Nephron progenitor cell (in vitro differentiated cells): Measurements from ENCODE around the gene SORCS2.

Source experiments
- DNase-seq: peaks from one replicate; pipeline ENCODE4 v3.0.0; 2021
- H3K27ac Mint-ChIP-seq: 2 replicates; pipeline ENCODE4 v1.8.0; 2021; ENCODE audit warnings: mild to moderate bottlenecking, moderate library complexity, mixed read lengths
- H3K27me3 Mint-ChIP-seq: 2 replicates; pipeline ENCODE4 v1.8.0; 2021; ENCODE audit warnings: mild to moderate bottlenecking, low read depth, mixed read lengths; ENCODE audit not compliant: poor library complexity
- H3K36me3 Mint-ChIP-seq: 2 replicates; pipeline ENCODE4 v1.8.0; 2021; ENCODE audit warnings: low read depth, mixed read lengths
- H3K4me1 Mint-ChIP-seq: 2 replicates; pipeline ENCODE4 v1.8.0; 2021; ENCODE audit warnings: mixed read lengths
- H3K4me3 Mint-ChIP-seq: 2 replicates; pipeline ENCODE4 v1.8.0; 2021; ENCODE audit warnings: mild to moderate bottlenecking, moderate library complexity, mixed read lengths
- H3K9me3 Mint-ChIP-seq: 2 replicates; pipeline ENCODE4 v1.8.0; 2021; ENCODE audit warnings: mild to moderate bottlenecking, moderate library complexity, mixed read lengths
- TF ChIP-seq, protein P1 (sequence below): fragments of 200-600 bp; sonication (generic); IDR thresholded peaks from 2 replicates; pipeline ENCODE4 v1.5.0; 2021; ENCODE audit warnings: antibody characterized with exemption

The SORCS2 gene

DNA sequence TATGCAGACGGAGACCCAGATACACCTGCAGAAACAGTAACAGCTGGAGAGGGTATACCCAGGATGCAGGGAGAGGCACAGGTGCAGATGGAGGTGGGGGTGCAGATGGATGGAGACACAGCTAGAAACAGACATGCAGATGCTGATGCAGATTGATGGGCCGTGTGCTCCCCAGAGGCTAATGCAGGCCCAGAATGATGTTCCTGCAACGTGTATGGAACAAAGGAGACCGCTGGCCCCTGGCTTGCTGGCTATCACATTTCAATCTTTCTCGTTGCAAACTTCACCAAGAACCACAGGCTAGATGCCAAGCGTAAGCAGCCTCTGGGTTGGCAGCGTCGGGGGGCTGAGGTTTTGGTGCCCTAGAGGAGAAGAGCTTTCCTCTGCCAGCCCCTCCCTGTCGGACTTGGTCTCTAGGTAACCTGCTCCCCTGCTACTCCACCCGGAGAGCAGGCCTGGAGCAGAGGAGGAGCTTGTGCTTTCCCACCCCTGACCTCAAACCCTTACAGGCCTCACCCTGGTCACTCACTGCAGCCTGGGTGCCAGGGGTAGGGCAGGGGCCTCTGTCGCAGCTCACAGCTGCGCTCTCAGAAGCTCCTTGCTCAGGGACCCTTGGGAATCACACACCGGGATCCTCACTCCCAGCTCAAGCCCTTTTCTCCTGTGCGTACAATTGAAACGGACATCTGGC is 311.4 kb downstream of the SORCS2 start:
- peaks cover 14% of the 10 kb centered on the region for H3K27me3 Mint-ChIP-seq
- H3K9me3 Mint-ChIP-seq = no peaks in the 10 kb centered on the region
- DNase-seq = no peak
- H3K36me3 Mint-ChIP-seq = no peaks in the 10 kb centered on the region
- H3K4me3 Mint-ChIP-seq = no peak overlapping the region
- no peak overlapping the region for H3K27ac Mint-ChIP-seq
- H3K4me1 Mint-ChIP-seq = peaks cover 72% of the 10 kb centered on the region
- TF ChIP-seq, protein P1, sequence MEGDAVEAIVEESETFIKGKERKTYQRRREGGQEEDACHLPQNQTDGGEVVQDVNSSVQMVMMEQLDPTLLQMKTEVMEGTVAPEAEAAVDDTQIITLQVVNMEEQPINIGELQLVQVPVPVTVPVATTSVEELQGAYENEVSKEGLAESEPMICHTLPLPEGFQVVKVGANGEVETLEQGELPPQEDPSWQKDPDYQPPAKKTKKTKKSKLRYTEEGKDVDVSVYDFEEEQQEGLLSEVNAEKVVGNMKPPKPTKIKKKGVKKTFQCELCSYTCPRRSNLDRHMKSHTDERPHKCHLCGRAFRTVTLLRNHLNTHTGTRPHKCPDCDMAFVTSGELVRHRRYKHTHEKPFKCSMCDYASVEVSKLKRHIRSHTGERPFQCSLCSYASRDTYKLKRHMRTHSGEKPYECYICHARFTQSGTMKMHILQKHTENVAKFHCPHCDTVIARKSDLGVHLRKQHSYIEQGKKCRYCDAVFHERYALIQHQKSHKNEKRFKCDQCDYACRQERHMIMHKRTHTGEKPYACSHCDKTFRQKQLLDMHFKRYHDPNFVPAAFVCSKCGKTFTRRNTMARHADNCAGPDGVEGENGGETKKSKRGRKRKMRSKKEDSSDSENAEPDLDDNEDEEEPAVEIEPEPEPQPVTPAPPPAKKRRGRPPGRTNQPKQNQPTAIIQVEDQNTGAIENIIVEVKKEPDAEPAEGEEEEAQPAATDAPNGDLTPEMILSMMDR = no peak

DNA sequence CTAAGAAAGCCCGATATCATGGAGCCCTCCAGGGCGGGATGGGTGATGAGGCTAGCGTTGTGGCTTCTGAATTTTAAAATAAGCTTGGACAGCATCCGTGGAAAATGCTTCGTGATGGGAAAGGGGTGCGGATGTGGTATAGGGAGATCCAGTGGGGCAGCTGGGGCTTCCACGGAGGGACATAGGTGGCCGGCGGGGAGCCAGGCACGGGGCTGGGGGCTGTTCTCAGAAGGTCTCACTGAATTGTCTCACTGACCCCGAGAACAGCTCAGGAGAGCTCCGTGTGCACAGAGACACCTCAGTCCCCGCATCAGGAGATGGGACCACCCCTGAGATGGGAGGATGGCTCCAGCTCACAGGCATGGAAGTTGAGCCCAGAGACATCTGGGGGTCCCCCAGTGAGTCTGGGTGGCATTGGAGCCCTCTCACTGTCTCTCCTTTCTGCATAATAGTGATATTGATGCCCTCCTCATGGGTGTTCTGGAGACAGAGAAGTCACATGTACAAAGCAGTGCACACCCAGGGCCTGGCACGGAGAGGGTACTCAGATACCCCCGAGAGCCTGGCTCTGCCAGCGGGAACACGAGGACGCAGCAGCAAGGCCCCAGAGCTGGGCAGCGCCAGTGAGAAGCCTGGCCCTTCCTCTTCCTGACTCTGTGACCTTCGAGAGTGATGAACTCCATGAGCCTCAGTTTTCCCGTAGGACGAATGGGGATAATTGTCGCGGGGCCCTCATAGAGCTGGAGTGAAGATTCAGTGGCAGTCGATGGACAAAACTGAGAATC is 313.0 kb downstream of the SORCS2 start:
- no peaks in the 10 kb centered on the region for H3K9me3 Mint-ChIP-seq
- no peak for DNase-seq
- peaks cover 65% of the 10 kb centered on the region for H3K4me1 Mint-ChIP-seq
- peaks cover 19% of the 10 kb centered on the region for H3K27me3 Mint-ChIP-seq
- no peaks in the 10 kb centered on the region for H3K36me3 Mint-ChIP-seq
- TF ChIP-seq, protein P1 = no peak
- H3K27ac Mint-ChIP-seq = no peak overlapping the region
- no peak overlapping the region for H3K4me3 Mint-ChIP-seq

DNA sequence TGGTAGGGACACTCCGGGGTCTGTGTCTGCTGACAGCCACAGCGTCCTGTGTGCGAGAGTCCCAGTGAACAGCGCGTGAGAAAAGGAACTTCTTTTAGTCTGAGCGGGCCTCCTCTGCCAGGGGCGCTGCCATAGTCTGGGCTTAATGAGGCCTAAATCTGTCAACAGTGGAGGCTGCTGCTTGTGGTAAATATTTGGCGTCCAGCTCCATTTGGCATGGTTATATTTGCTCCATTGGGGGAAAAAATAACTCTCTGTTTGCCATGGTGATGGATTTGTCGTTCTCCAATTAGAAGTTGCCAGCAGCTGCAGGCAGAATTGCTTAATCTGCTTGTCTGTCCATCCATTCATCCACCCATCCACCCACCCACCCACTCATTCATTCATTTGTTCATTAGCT is 313.8 kb downstream of the SORCS2 start:
- Mint-ChIP-seq H3K4me1 (peaks cover 64% of the 10 kb centered on the region), H3K27ac (no peak overlapping the region), H3K27me3 (peaks cover 19% of the 10 kb centered on the region), H3K4me3 (no peak overlapping the region), H3K9me3 (no peaks in the 10 kb centered on the region), H3K36me3 (no peaks in the 10 kb centered on the region)
- TF ChIP-seq, protein P1 = no peak
- DNase-seq = no peak

DNA sequence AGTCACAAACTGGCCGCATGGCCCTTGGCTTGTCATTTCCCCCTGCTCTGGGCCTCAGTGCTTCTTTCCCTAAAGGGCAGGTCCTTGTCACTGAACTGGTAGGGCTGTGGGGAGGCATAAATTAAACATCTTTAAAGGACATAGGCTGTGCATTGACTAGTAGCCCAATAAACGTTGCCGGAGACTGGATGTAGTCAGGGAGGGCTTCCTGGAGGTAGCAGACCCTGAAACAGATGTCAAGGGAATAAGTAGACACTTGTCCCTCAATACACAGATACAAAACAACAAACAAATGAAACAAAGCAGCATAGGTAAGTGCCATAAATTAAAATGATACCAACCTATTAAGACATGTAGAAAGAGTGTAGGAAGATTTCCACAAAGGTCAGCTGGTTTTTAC is 314.2 kb downstream of the SORCS2 start:
- DNase-seq = no peak
- peaks cover 19% of the 10 kb centered on the region for H3K27me3 Mint-ChIP-seq
- H3K4me3 Mint-ChIP-seq = no peak overlapping the region
- no peaks in the 10 kb centered on the region for H3K9me3 Mint-ChIP-seq
- peaks cover 64% of the 10 kb centered on the region for H3K4me1 Mint-ChIP-seq
- H3K27ac Mint-ChIP-seq = no peak overlapping the region
- TF ChIP-seq, protein P1 = no peak
- no peaks in the 10 kb centered on the region for H3K36me3 Mint-ChIP-seq

DNA sequence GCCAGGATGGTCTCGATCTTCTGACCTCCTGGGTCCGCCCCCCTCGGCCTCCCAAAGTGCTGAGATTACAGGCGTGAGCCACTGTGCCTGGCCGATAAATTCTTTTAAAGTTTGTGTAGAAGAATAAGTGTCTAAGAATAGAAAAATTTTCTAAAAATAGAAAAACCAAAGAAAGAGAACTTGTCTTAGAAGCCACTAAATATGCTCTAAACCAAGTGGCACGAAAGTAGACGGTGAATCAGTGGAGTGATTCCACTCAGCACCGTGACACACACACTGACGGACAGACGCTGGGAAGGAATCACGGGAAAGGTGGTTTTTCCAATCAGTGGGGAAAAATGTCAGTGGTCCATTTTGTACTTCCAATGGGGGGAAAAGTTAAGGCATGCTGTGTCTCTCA is 315.0 kb downstream of the SORCS2 start:
- Mint-ChIP-seq H3K27me3 (peaks cover 19% of the 10 kb centered on the region), H3K9me3 (no peaks in the 10 kb centered on the region), H3K4me1 (peaks cover 64% of the 10 kb centered on the region), H3K4me3 (no peak overlapping the region), H3K36me3 (no peaks in the 10 kb centered on the region), H3K27ac (peak overlapping the region; percentile 61)
- TF ChIP-seq, protein P1 = no peak
- no peak for DNase-seq
